Natural killer cell (primary cell): ENCODE measurements around the gene EPHB6. TPM values are rescaled to one million over a fixed set of nuclear protein-coding genes. Genes with fewer than 3 reads are reported as not detected.

Source experiments
- ATAC-seq, 3 donors: fragments of 150-1000 bp in 2 of 3; fragments of 200-7000 bp in 1 of 3; cut with Tn5 transposase; 1 replicate in 1 of 3; 2 replicates in 2 of 3; pipeline ENCODE4 v1.10.0; 2021; ENCODE audit warnings: mild to moderate bottlenecking in 2 of 3, moderate library complexity in 2 of 3
- DNase-seq, 2 donors: peaks; one replicate each; pipeline versions ENCODE4 v3.0.0 to v3.0.0-alpha.2; 2013 to 2021; ENCODE audit warnings: mixed read lengths in 1 of 2
- H3K27ac ChIP-seq: one replicate; pipeline ENCODE4 v1.5.1; 2013; ENCODE audit warnings: mild to moderate bottlenecking, low read length
- H3K27me3 ChIP-seq: one replicate; pipeline ENCODE4 v1.6.1; 2013; ENCODE audit warnings: low read length; ENCODE audit not compliant: control insufficient read depth, insufficient read depth
- H3K36me3 ChIP-seq: one replicate; pipeline ENCODE4 v1.6.1; 2013; ENCODE audit warnings: low read length; ENCODE audit not compliant: control insufficient read depth, insufficient read depth
- H3K4me1 ChIP-seq: one replicate; pipeline ENCODE4 v1.6.1; 2013; ENCODE audit warnings: low read length; ENCODE audit not compliant: control insufficient read depth, insufficient read depth
- H3K4me3 ChIP-seq: one replicate; pipeline ENCODE4 v1.5.1; 2013; ENCODE audit warnings: low read length
- H3K9me3 ChIP-seq: one replicate; pipeline ENCODE4 v1.6.1; 2013; ENCODE audit warnings: low read length; ENCODE audit not compliant: control insufficient read depth, insufficient read depth
- H3K27ac Mint-ChIP-seq, 2 donors: one replicate each; pipeline ENCODE4 v1.8.0; 2022; ENCODE audit warnings: mild to moderate bottlenecking in 2 of 2, mixed read lengths in 2 of 2, moderate library complexity in 1 of 2
- H3K27me3 Mint-ChIP-seq, 2 donors: one replicate each; pipeline ENCODE4 v1.8.0; 2022; ENCODE audit warnings: low read depth in 2 of 2, mixed read lengths in 2 of 2
- H3K36me3 Mint-ChIP-seq: one replicate; pipeline ENCODE4 v1.8.0; 2022; ENCODE audit warnings: mixed read lengths
- H3K4me1 Mint-ChIP-seq, 2 donors: one replicate each; pipeline ENCODE4 v1.8.0; 2022; ENCODE audit warnings: mixed read lengths in 2 of 2
- H3K4me3 Mint-ChIP-seq: one replicate; pipeline ENCODE4 v1.8.0; 2022; ENCODE audit warnings: mild to moderate bottlenecking, moderate library complexity, mixed read lengths
- H3K9me3 Mint-ChIP-seq, 2 donors: one replicate each; pipeline ENCODE4 v1.8.0; 2022; ENCODE audit warnings: mixed read lengths in 2 of 2
- WGBS: methylation state at CpG from one replicate; pipeline ENCODE4 v1.1.7; 2013; ENCODE audit warnings: missing lambda C conversion rate; ENCODE audit not compliant: insufficient coverage; 5-methylcytosine and 5-hydroxymethylcytosine counted together
- intact Hi-C: fragments of 100-400 bp; cut with micrococcal nuclease; formaldehyde crosslinking; loops from one replicate; pipeline ENCODE4 v1.14.2; 2022
- total RNA-seq, 4 donors: library from RNA; stranded (reverse); fragments of 120-200 nt in 1 of 4; gene quantifications; one replicate each; pipeline versions ENCODE4 v1.2.3 to v1.2.4, GENCODE V29; 2013 to 2022
- TF ChIP-seq, protein P1 (sequence below): fragments of 200-600 bp; IDR thresholded peaks from one replicate; pipeline ENCODE4 v1.8.0; 2022; ENCODE audit warnings: antibody characterized with exemption

The EPHB6 gene
- total RNA-seq, 3 donors from 2014 or later (not counting 1 experiment from before 2014, with no cell fraction given): 2.3 to 6.8 (median 6.5) TPM

DNA sequence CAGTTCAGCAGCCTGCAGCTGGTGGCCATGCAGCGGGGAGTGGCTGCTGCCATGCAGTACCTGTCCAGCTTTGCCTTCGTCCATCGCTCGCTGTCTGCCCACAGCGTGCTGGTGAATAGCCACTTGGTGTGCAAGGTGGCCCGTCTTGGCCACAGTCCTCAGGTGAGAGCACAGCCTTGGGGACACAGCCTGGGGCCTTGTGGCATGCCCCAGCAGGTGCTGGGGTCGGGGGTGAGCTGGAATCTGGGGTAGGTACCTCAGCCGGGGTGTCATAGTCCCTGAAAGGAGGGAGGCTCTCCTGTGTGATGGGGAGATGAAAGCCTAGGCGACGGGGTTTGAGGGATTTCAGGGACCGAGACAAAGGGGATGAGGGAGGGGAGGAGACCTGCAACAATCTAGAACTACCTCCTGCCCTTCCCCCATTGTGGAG is 14.1 kb downstream of the EPHB6 start:
- Mint-ChIP-seq H3K4me1 (no peaks in the 10 kb centered on the region), H3K27me3 (no peaks in the 10 kb centered on the region), H3K9me3 (no peaks in the 10 kb centered on the region), H3K27ac (no peak overlapping the region), H3K36me3 (no peaks in the 10 kb centered on the region), H3K4me3 (no peak overlapping the region)
- TF ChIP-seq, protein P1, sequence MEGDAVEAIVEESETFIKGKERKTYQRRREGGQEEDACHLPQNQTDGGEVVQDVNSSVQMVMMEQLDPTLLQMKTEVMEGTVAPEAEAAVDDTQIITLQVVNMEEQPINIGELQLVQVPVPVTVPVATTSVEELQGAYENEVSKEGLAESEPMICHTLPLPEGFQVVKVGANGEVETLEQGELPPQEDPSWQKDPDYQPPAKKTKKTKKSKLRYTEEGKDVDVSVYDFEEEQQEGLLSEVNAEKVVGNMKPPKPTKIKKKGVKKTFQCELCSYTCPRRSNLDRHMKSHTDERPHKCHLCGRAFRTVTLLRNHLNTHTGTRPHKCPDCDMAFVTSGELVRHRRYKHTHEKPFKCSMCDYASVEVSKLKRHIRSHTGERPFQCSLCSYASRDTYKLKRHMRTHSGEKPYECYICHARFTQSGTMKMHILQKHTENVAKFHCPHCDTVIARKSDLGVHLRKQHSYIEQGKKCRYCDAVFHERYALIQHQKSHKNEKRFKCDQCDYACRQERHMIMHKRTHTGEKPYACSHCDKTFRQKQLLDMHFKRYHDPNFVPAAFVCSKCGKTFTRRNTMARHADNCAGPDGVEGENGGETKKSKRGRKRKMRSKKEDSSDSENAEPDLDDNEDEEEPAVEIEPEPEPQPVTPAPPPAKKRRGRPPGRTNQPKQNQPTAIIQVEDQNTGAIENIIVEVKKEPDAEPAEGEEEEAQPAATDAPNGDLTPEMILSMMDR: no peak
- no peaks in the 10 kb centered on the region for H3K9me3 ChIP-seq
- no peaks in the 10 kb centered on the region for H3K27me3 ChIP-seq
- no peaks in the 10 kb centered on the region for H3K36me3 ChIP-seq
- ATAC-seq (no peak), DNase-seq (no peak)
- 92% methylated on average over 8 of the region's 11 CpGs for WGBS
- no peak overlapping the region for H3K4me3 ChIP-seq
- H3K27ac ChIP-seq: no peak overlapping the region
- intact Hi-C loops: no loop called here
- no peaks in the 10 kb centered on the region for H3K4me1 ChIP-seq

DNA sequence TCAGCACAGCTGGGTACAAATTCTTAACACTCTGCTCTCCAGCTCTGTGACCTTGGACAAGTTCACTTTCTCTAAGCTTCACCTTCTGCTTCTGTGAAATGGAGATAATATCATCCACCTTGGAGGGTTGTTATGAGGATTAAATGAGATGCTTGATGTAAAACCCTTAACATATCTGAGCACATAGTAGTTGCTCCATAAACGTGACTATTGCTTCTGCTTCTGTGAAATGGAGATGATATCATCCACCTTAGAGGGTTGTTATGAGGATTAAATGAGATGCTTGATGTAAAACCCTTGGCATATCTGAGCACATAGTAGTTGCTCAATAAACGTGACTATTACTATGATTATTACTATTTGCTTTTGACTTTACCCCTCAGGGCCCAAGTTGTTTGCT is 14.6 kb downstream of the EPHB6 start:
- Histone ChIP-seq H3K36me3 (no peaks in the 10 kb centered on the region), H3K27ac (no peak overlapping the region), H3K4me3 (no peak overlapping the region), H3K27me3 (no peaks in the 10 kb centered on the region), H3K4me1 (no peaks in the 10 kb centered on the region), H3K9me3 (no peaks in the 10 kb centered on the region)
- no peak overlapping the region for H3K27ac Mint-ChIP-seq
- no peaks in the 10 kb centered on the region for H3K36me3 Mint-ChIP-seq
- no peak overlapping the region for H3K4me3 Mint-ChIP-seq
- no peaks in the 10 kb centered on the region for H3K9me3 Mint-ChIP-seq
- H3K4me1 Mint-ChIP-seq: no peaks in the 10 kb centered on the region
- intact Hi-C loops: no loop called here
- no peaks in the 10 kb centered on the region for H3K27me3 Mint-ChIP-seq
- DNase-seq (no peak), ATAC-seq (no peak)
- TF ChIP-seq, protein P1: no peak
- 87% methylated on average over 2 of the region's 2 CpGs for WGBS

DNA sequence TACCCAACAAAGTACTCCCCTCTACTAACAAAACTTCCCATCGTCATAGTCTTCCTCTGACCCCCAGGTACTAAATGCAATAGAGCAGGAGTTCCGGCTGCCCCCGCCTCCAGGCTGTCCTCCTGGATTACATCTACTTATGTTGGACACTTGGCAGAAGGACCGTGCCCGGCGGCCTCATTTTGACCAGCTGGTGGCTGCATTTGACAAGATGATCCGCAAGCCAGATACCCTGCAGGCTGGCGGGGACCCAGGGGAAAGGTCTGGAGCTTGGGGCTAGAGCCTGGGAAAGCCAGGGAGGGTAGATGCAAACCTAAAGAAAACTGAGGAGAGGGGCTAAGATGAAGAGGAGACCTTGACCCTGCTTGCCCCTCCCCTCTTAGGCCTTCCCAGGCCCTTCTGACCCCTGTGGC is 15.3 kb downstream of the EPHB6 start:
- H3K4me1 ChIP-seq: no peaks in the 10 kb centered on the region
- Mint-ChIP-seq H3K4me1 (no peaks in the 10 kb centered on the region), H3K4me3 (no peak overlapping the region), H3K27me3 (no peaks in the 10 kb centered on the region), H3K36me3 (no peaks in the 10 kb centered on the region), H3K27ac (no peak overlapping the region), H3K9me3 (no peaks in the 10 kb centered on the region)
- TF ChIP-seq, protein P1: no peak
- no peaks in the 10 kb centered on the region for H3K36me3 ChIP-seq
- no peaks in the 10 kb centered on the region for H3K9me3 ChIP-seq
- intact Hi-C loops: no loop called here
- H3K27me3 ChIP-seq: no peaks in the 10 kb centered on the region
- no peak overlapping the region for H3K27ac ChIP-seq
- 91% methylated on average over 8 of the region's 8 CpGs for WGBS
- ATAC-seq (no peak), DNase-seq (no peak)
- no peak overlapping the region for H3K4me3 ChIP-seq

DNA sequence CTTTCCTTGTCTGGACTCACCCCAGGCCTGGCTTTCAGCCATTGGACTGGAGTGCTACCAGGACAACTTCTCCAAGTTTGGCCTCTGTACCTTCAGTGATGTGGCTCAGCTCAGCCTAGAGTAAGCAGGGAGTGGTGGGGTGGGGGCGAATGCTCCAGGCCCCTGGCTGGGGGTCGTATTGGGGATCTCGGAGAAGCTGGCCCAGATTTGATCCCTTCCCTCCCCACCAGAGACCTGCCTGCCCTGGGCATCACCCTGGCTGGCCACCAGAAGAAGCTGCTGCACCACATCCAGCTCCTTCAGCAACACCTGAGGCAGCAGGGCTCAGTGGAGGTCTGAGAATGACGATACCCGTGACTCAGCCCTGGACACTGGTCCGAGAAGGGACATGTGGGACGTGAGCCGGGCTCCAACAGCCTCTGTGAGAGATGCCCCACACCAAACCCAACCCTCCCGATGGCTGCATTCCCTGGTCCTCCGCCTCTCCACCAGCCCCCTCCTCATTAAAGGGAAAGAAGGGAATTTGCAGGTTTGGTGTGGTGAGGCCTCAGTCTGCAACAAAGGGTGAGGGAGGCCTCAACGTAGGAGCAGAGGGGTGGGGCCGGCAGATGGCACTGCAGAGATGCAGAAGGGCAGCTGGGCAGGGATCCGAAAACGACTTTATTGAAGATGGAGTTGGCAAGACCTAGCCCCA is 15.8 kb downstream of the EPHB6 start:
- DNase-seq (no peak), ATAC-seq (no peak)
- H3K9me3 ChIP-seq: no peaks in the 10 kb centered on the region
- no peaks in the 10 kb centered on the region for H3K9me3 Mint-ChIP-seq
- TF ChIP-seq, protein P1: no peak
- H3K27ac Mint-ChIP-seq: no peak overlapping the region
- intact Hi-C loops: no loop called here
- no peaks in the 10 kb centered on the region for H3K4me1 ChIP-seq
- no peak overlapping the region for H3K4me3 Mint-ChIP-seq
- H3K36me3 Mint-ChIP-seq: no peaks in the 10 kb centered on the region
- no peaks in the 10 kb centered on the region for H3K27me3 ChIP-seq
- H3K27me3 Mint-ChIP-seq: no peaks in the 10 kb centered on the region
- H3K36me3 ChIP-seq: no peaks in the 10 kb centered on the region
- WGBS: 89% methylated on average over 13 of the region's 14 CpGs
- no peak overlapping the region for H3K4me3 ChIP-seq
- no peak overlapping the region for H3K27ac ChIP-seq
- no peaks in the 10 kb centered on the region for H3K4me1 Mint-ChIP-seq
